Renal cortical epithelial cell (primary cell): ENCODE measurements around the gene ZNF467. TPM values are rescaled to one million over a fixed set of nuclear protein-coding genes. Genes with fewer than 3 reads are reported as not detected.

Experiments used
- DNase-seq: peaks from one replicate; pipeline ENCODE4 v3.0.0-alpha.2; 2011; ENCODE audit warnings: low read depth
- total RNA-seq: library from RNA; depleted of rRNA; stranded (reverse); fragments of >200 nt; gene quantifications from 2 replicates; pipeline ENCODE4 v1.2.3, GENCODE V29; 2014

The ZNF467 gene
- total RNA-seq, 1 donor from 2014 or later, result 3.0 TPM

DNA sequence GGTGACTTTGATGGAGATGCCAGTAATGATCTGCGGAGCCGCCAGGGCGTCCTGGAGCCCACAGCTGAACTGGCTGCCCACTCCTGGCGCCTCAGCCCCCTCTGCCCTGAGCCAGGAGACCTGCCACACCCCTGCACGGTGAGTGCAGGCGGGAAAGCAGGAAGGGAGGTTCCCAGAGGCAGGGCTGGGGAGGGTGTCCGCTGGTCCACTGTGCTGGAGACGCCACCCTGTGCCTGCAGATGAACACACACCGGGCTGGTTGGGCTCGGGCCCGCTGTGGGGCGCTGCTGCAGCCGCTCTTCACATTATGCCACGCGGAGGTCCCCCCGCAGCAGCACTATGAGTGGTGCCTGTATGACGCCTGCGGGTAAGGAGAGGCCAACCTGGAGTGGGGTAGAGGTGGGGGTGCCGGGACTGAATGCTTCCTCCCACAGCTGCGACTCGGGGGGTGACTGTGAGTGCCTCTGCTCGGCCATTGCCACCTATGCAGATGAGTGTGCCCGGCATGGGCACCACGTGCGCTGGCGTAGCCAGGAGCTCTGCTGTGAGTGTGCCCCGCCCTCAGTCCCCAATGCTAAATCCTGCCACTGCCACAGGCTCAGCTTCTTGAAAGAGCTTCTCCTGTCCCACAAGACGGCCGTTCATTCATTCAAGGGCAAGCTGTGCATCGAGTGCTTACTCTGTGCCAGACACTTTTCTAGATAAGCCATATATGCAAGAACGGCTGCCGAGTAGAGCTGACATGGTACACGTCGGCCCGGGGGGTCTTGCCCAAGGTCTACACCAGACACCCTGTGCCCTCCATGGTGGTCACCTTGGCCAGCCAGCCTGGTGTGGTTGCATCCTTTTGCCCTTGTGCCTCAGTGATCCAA, 14.3 kb upstream of the ZNF467 start:
- DNase-seq, result no peak

DNA sequence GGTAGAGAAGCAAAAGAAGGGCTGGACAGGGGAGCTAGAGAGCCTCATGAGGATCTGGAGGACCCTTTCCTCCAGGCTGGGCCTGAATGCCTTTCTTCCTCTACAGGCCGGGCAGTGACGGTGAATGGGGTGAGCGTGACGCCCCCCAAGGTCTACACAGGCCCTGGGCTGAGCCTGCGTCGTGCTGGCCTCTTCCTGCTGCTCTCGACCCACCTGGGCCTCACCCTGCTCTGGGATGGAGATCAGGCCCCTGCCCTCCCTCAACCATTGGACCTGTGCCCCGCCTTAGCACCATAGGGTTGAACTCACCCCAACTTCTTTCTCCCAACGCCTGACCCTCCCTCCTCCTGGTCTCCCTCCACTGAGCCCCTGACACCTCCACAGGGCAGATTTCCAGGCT, 12.6 kb upstream of the ZNF467 start:
- no peak for DNase-seq

DNA sequence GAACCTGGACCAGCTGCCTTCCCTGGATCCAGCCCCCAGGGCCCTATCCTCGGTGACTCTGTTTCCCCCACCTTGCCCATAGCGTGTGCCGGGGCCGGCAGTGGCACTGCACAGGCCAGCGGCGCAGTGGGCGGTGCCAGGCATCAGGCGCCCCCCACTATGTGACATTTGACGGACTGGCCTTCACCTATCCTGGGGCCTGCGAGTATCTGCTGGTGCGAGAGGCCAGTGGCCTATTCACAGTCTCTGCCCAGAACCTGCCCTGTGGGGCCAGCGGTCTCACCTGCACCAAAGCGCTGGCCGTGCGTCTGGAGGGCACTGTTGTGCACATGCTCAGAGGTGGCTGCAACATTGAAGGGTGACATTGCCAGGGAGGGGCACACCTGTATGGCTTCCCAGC, 12.0 kb upstream of the ZNF467 start:
- DNase-seq, result no peak

DNA sequence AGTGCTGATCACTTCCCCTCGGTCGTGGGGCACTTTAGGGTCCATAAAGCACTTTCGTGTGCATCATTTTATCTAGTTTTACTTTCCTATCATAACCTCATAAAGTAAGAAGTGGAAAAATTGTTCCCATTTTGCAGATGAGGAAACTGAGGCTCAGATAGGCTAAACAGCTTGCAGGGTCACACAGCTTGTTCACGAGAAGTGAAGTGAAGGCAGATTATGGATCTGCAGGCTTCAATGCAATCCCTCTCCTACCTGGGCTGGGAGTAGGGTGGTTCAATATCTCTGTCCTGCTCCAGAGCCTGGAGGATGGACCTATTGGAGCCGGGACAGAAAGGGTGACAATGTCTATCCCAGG, 10.8 kb upstream of the ZNF467 start:
- no peak for DNase-seq

DNA sequence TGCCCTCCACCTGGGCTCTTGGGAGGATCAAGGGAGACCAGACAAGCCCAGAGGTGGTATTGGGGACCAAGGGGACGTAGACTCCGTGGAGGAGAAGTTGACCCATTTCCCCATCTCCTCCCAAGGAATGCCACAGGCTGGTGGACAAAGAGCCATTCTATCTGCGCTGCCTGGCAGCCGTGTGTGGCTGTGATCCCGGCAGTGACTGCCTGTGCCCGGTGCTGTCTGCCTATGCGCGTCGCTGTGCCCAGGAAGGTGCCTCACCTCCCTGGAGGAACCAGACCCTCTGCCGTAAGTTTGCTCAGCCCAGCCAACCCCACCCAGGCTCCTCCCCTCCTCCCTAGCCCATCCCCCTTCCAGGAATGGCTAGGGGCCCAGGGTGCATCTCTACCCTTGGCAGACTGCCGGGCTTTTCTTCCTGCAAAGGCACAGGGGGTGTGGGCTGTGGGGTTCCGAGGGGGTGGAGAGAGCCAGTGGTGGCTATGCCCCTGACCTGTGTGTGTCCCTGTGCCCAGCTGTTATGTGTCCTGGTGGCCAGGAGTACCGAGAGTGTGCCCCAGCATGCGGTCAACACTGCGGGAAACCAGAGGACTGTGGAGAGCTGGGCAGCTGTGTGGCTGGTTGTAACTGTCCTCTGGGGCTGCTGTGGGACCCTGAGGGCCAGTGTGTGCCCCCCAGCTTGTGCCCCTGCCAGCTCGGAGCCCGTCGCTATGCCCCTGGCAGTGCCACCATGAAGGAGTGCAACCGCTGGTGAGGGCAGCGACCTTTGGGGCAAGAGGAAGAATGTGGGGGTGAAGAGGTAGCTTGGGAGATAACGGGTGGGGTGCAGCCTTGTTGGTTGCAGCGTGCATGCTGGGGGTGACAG, 10.2 kb upstream of the ZNF467 start:
- no peak for DNase-seq

DNA sequence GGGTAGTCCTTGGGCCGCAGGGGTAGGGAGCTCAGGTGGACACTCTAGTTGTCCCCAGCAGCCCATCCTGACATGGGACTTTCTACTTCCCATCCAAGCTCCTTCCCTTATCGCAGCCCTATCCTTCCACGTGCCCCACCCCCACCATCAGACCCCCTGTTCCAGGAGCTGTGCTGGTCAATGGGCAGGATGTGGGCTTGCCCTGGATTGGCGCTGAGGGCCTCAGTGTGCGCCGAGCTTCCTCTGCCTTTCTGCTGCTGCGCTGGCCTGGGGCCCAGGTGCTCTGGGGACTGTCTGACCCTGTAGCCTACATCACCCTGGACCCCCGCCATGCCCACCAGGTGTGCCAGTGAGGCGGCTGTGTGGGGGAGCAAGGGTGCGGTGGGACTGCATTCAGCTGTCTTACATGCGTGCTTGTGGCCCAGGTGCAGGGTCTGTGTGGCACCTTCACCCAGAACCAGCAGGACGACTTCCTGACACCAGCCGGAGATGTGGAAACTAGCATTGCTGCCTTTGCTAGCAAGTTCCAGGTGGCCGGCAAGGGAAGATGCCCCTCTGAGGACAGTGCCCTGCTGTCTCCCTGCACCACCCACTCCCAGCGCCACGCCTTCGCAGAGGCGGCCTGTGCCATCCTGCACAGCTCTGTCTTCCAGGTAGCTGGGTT, 9.4 kb upstream of the ZNF467 start:
- no peak for DNase-seq

DNA sequence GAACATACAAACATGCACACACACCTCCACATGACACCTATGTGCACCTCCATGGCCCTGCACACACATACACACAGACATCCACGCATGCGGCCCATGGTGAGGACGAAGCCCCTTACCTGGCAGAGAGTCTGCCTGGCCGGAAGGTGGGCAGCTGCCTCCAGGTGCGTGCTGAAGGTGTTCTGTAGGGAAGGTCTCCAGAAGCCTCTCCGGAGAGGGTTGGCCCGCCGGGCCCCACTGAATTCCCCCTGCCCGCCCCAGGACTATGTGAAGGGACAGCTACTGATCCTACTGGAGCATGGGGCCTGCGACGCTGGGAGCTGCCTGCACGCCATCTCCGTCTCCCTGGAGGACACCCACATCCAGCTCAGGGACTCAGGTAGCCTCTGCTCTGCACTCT, 8.5 kb upstream of the ZNF467 start:
- DNase-seq, result no peak

DNA sequence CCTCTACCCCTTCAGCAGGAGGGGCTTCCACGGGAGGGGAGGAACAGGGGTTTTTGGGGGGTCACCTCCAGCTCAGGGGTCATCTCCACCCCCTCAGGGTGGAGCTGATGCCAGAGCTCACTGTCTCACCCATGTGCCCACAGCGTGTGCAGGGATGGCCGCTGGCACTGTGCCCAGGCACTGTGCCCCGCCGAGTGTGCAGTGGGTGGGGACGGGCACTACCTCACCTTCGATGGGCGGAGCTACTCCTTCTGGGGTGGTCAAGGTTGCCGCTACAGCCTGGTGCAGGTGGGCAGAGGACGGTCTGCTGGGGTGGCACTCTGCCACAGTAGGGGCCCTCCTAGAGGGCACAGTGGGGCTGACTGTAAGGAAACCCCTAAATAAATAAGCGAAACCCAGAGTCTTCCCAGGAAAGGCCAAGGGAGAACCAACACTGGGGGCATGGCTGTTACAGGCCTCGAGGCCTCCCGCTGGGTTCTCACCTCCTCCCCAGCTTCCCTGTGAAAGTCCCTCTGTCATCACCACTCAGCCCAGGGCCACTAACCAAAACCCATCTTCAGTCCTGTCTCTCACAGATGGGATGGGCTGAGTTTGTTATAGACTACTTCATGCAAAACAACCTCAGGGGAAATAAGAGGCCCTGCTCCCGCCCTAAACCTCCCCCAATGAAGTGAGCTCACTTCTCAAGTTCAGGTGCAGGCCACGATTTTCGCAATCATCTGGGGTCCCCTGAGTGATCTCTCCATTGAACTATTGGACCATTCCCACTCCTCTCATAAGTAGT, 7.4 kb upstream of the ZNF467 start:
- no peak for DNase-seq

DNA sequence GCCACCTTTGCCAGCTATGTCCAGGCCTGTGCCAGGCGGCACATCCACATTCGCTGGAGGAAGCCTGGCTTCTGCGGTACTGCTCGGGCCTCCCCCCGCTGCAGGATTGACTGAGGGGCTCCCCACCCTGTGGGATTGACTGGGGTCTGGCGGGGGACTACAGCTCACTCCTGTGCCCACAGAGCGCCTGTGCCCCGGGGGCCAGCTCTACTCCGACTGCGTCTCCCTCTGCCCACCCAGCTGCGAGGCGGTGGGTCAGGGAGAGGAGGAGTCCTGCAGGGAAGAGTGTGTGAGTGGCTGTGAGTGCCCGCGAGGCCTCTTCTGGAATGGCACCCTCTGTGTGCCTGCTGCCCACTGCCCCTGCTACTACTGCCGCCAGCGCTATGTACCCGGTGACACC, 6.7 kb upstream of the ZNF467 start:
- no peak for DNase-seq

DNA sequence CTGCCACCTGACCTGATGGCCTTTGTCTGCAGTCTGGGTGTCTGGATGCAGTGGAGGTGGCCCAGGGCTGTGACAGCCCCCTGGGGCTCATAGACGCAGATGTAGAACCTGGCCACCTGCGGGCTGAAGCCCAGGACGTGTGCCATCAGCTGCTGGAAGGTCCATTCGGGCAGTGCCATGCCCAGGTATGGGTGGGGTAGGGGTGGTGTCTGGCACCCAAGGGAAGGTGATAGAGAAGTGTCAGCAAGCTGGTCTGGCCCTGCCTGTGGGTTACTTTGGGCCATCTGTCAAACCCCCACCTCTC, 6.1 kb upstream of the ZNF467 start:
- no peak for DNase-seq

DNA sequence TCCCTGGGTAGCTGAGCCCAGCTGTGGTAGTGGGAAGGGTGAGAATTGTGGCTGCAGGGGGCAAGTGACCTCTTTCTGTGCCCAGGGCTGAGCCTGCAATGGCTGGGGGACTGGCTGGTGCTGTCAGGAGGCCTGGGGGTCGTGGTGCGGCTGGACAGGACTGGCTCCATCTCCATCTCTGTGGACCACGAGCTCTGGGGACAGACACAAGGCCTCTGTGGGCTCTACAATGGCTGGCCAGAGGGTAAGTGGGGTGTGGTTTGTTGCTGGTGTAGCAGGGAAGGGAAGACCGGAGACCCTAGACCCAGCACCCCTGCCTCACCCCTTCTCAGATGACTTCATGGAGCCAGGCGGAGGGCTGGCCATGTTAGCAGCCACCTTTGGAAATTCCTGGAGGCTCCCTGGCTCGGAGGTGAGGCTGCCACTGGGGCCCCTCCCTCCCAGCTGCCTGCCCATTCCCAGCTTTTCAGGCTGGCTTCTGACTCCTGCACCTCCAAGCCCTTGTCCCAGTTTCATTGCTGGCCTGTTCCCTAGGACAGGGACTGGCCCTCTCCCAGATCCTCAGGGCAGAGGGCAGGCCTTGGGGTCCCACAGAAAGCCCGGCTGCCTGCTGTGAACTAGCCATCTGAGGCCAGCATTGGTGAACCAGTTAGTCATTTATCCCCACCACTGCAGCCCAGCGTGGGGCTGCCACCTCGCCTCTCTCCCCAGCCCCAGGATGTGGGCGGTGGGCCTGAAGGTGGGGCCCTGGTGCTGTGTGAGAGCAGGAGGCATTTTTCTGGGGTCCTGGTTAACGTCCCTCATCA, 5.5 kb upstream of the ZNF467 start:
- DNase-seq, result no peak

DNA sequence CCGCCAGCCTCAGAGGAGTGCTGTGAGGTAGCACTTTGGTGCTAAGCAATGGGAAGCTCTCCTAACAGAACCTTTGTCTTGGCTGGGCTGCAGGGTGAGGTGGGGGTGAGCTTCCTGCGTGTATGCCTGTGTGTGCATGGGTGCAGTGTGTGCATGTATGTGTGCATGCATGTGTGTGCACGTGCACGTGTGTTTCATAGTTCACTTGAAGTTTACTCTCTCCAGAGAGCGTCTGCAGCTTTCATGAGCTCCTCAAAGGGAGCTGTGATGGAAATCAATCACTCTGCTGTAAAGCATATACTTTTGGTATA, 4.9 kb upstream of the ZNF467 start:
- DNase-seq, result no peak

DNA sequence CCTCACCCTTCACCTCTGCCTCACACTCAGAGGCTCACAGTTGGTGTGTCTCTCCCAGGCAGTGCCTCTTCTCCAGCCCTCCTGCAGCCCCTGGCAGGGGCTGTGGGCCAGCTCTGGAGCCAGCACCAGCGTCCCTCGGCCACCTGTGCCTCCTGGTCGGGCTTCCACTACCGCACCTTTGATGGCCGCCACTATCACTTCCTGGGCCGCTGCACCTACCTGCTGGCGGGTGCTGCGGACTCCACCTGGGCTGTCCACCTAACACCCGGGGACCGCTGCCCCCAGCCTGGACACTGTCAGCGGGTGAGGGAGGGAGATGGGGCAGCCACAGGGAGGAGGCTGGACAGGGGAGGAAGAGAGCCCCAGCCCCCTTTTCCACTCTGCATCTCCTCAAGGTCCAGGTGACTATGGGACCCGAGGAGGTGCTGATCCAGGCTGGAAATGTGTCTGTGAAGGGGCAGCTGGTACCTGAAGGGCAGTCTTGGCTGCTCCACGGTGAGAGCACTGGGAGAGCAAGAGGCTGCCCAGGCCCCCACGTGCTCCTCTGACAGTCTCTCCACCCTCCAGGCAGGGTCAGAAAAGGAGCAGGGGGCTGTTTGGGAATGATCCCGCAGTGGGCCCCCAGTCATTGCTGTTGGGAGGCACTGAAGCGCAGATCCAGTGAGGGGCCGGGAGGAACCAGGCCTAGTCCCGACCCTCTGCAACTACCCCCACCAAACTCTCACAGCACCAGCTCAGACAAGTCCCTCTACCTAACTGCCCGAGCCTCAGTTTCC, 4.4 kb upstream of the ZNF467 start:
- DNase-seq, result no peak

DNA sequence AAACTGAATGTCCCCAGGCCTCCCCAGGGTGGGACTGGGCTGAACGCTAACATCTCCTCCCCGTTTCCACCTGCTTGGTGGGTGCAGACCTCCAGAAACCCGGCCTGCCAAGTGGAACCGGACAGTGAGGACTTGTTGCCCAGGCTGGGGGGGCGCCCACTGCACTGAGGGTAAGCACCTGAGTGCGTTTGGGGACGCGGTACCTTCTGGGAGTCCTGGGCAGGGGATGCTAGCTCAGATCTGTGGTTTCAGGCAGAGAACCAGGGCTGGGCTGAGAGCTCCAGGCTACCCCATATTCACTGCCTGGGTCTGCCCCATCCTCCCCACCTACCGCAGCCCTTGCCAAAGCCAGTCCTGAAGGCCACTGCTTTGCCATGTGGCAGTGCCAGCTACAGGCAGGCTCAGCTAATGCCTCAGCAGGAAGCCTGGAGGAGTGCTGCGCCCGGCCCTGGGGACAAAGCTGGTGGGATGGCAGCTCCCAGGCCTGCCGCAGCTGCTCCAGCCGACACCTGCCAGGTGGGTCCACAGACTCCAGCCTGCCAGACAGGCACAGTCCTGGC, 3.5 kb upstream of the ZNF467 start:
- DNase-seq, result no peak

DNA sequence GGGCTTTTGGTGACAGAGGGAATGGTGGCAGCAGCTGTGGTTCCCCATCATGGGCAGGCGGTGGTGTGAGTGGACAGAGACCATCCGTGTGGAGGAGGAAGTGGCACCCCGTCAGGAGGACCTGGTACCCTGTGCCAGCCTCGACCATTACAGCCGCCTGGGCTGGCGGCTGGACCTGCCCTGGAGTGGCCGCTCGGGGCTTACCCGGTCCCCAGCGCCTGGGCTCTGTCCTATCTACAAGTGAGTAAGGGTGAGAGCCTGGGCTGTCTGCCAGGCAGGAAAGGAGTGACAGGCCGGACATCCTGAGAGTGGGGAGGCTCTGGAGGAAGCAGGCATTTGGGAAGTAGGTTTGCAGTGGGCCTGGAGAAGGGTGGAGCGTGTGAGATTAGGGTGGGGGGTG, 2.9 kb upstream of the ZNF467 start:
- DNase-seq, result no peak

DNA sequence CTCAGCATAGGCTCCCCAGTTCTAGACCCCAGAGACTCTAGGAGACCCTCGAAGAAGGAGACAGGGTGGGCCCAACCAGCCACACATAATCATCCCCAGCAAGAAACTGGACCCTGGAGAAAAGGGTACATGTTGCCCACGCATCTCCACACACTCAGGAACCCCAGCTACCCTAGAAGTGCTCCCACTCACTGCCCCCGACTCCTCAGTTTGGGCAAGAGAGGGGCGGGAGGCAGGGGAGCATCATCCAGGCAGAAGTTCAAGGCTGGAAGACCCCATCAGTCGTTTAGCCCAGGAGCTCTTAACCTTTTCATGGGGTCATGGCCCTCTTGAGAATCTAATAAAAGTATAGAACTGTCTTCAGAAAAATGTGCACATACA, 1.8 kb upstream of the ZNF467 start:
- DNase-seq, result no peak

DNA sequence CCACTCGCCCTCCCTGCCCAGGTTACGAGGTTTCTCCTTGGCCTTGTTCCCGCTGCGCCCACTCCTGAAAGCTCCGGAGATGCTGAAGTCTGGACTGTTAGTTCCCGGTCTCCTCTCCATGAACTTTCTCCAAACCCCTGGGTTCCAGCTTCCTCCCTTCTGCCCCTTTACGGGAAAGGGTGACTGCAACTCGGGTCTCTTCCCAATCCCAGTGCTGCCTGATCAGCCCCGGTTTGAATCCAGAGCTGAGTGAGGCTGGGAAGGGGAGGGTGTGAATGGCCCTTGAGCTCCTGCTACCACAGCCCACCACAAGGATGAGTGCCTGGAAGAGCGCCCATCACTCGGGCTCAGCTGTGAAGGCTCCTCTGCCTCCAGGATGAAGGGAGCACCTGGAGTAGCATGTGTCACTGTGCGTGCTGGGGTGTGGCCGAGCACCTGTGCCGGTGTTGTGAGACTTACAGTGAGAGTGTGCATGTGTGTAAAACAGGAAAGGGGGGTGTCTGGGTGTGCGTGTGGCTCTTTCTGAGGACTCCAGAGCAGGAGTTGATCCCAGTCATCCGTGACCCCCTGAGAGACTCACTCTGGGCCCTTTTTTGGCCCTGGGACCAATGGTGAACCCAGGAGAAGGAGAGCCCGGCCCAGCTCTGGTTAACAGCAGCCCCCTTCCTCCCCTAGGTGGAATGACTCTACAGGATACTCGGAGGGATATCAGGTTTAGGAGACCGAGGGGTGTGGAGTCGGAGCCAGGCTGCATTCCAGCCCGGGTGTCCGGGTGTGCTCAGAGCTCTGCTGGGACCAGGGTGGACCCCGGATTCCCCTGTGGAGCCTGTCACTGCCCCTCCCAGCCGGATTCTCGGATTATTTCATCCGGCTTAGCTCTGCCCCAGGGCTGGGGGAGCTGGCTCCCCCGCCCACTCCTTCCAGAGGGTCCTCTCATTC, 1.1 kb upstream of the ZNF467 start:
- no peak for DNase-seq

DNA sequence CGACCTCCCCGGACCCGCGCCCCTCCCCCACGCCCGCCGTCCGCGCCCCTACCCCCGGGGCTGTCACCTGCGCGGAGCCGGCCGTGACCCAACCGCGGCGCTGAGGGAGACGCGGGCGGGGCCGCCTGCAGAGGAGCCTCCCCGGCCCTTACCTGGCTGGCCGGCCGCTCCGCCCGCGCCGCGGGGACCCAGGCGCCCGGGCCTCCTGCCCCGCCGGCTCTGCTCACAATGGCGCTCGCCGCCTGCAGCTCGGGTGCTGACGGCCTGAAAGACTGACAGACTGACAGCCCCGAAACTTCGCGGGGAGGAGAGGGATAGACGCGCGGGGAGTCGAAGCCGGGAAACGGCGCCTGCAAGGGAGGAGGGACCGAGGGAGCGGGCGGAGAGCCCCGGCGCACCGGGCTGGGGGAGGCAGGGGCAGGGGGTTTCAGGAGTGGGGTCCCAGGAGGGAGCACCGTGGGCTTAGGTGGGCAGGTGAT, 393 bp downstream of the ZNF467 start:
- DNase-seq, result no peak
